IMR-90 (cell line): Measurements from ENCODE around the gene DPP6. TPM values are rescaled to one million over a fixed set of nuclear protein-coding genes. Genes with fewer than 3 reads are reported as not detected.

ENCODE experiments used
- ATAC-seq: fragments of 200-7000 bp; cut with Tn5 transposase; 2 replicates; pipeline ENCODE4 v1.9.1; 2020; ENCODE audit warnings: low read depth, mild to moderate bottlenecking, moderate library complexity
- BruUV-seq: library from RNA; stranded (reverse); fragments of 400-500 nt; replicated peaks from 2 replicates; lab custom pipeline; 2021; lab: Mats Ljungman, UMichigan
- CTCF ChIA-PET: fragments of 300-600 bp; formaldehyde crosslinking; extraction: SDS; loops from one replicate; lab custom pipeline; 2021; ENCODE audit warnings: antibody characterized with exemption; lab: Yijun Ruan, JAX
- POLR2A ChIA-PET: fragments of 300-600 bp; sonication (Branson Sonifier 250); formaldehyde crosslinking; loops from one replicate; lab custom pipeline; 2022; ENCODE audit warnings: antibody characterized with exemption; ENCODE audit not compliant: unreplicated experiment; lab: Charles Lee
- DNase-seq: peaks from one replicate; pipeline ENCODE4 v3.0.0; 2013
- H2AFZ ChIP-seq: replicated peaks from 2 replicates; pipeline ENCODE3; 2013; ENCODE audit warnings: low read length, mild to moderate bottlenecking; ENCODE audit not compliant: poor library complexity
- H2AK5ac ChIP-seq: 2 replicates; pipeline ENCODE4 v1.6.1; 2013; ENCODE audit warnings: low read depth, low read length, inconsistent platforms
- H2AK9ac ChIP-seq: replicated peaks from 2 replicates; pipeline ENCODE3; 2013; ENCODE audit warnings: mild to moderate bottlenecking, low read depth, low read length, moderate library complexity; ENCODE audit not compliant: poor library complexity
- H2BK120ac ChIP-seq: 2 replicates; pipeline ENCODE4 v1.6.1; 2013; ENCODE audit warnings: low read depth, low read length, inconsistent platforms
- H2BK15ac ChIP-seq: 3 replicates; pipeline ENCODE4 v1.6.1; 2013; ENCODE audit warnings: low read depth, low read length, inconsistent platforms
- H2BK20ac ChIP-seq: 2 replicates; pipeline ENCODE4 v1.6.1; 2013; ENCODE audit warnings: low read depth, mild to moderate bottlenecking, inconsistent platforms, low read length, moderate library complexity
- H2BK5ac ChIP-seq: 2 replicates; pipeline ENCODE4 v1.6.1; 2013; ENCODE audit warnings: mild to moderate bottlenecking, low read depth, low read length, inconsistent platforms; ENCODE audit not compliant: poor library complexity, severe bottlenecking
- H3K14ac ChIP-seq: replicated peaks from 2 replicates; pipeline ENCODE4 v1.6.1; 2013; ENCODE audit warnings: low read depth, low read length, inconsistent platforms
- H3K18ac ChIP-seq: 2 replicates; pipeline ENCODE4 v1.6.1; 2013; ENCODE audit warnings: low read depth, low read length, control low read depth
- H3K23ac ChIP-seq: 2 replicates; pipeline ENCODE4 v1.6.1; 2013; ENCODE audit warnings: low read depth, low read length, inconsistent platforms
- H3K27ac ChIP-seq: 2 replicates; pipeline ENCODE4 v1.5.1; 2013; ENCODE audit warnings: mild to moderate bottlenecking, control low read depth, low read length; ENCODE audit not compliant: insufficient read depth
- H3K27me3 ChIP-seq: 2 replicates; pipeline ENCODE4 v1.6.1; 2013; ENCODE audit warnings: low read length; ENCODE audit not compliant: control insufficient read depth, insufficient read depth
- H3K36me3 ChIP-seq: 2 replicates; pipeline ENCODE4 v1.6.1; 2013; ENCODE audit warnings: low read length, mixed read lengths; ENCODE audit not compliant: control insufficient read depth, insufficient read depth
- H3K4ac ChIP-seq: 2 replicates; pipeline ENCODE4 v1.6.1; 2013; ENCODE audit warnings: low read depth, low read length, inconsistent platforms
- H3K4me1 ChIP-seq: 2 replicates; pipeline ENCODE4 v1.6.1; 2013; ENCODE audit warnings: low read length, mixed read lengths; ENCODE audit not compliant: control insufficient read depth, insufficient read depth
- H3K4me2 ChIP-seq: 2 replicates; pipeline ENCODE4 v1.6.1; 2013; ENCODE audit warnings: low read depth, mild to moderate bottlenecking, control low read depth, low read length, moderate library complexity
- H3K4me3 ChIP-seq: 2 replicates; pipeline ENCODE4 v1.5.1; 2013; ENCODE audit warnings: low read depth, mild to moderate bottlenecking, control low read depth, low read length, moderate library complexity; ENCODE audit not compliant: insufficient read depth
- H3K56ac ChIP-seq: 2 replicates; pipeline ENCODE4 v1.6.1; 2013; ENCODE audit warnings: low read length, inconsistent platforms; ENCODE audit not compliant: insufficient read depth; ENCODE audit errors: extremely low read depth
- H3K79me1 ChIP-seq, 2 experiments: 2 replicates each; pipeline ENCODE4 v1.6.1; 2013; ENCODE audit warnings: low read length in 2 of 2, inconsistent platforms in 1 of 2, low read depth in 1 of 2
- H3K9ac ChIP-seq: 2 replicates; pipeline ENCODE4 v1.6.1; 2013; ENCODE audit warnings: low read depth, low read length, control low read depth
- H3K9me1 ChIP-seq: 2 replicates; pipeline ENCODE4 v1.6.1; 2013; ENCODE audit warnings: low read length, inconsistent platforms; ENCODE audit not compliant: insufficient read depth
- H3K9me3 ChIP-seq: 2 replicates; pipeline ENCODE4 v1.6.1; 2013; ENCODE audit warnings: low read length; ENCODE audit not compliant: control insufficient read depth, insufficient read depth
- H4K20me1 ChIP-seq: 2 replicates; pipeline ENCODE4 v1.6.1; 2013; ENCODE audit warnings: low read length, inconsistent platforms; ENCODE audit not compliant: insufficient read depth
- H4K5ac ChIP-seq: 2 replicates; pipeline ENCODE4 v1.6.1; 2013; ENCODE audit warnings: mild to moderate bottlenecking, low read depth, low read length, control low read depth
- H4K8ac ChIP-seq, 2 experiments: 2 replicates each; pipeline ENCODE4 v1.6.1; 2013; ENCODE audit warnings: low read depth in 2 of 2, low read length in 2 of 2, control low read depth in 1 of 2, inconsistent platforms in 1 of 2
- H4K91ac ChIP-seq: 2 replicates; pipeline ENCODE4 v1.6.1; 2013; ENCODE audit warnings: low read depth, low read length, inconsistent platforms; ENCODE audit not compliant: insufficient read depth
- BHLHE40 ChIP-seq: fragments of 150-350 bp; IDR thresholded peaks from 2 replicates; pipeline ENCODE4 v1.6.1; 2016; ENCODE audit warnings: mild to moderate bottlenecking, low read depth, low read length
- CEBPB ChIP-seq: IDR thresholded peaks from 2 replicates; pipeline ENCODE4 v1.6.1; 2012; ENCODE audit warnings: low read depth, low read length, improper control_type of control experiment
- CHD1 ChIP-seq: IDR thresholded peaks from 2 replicates; pipeline ENCODE4 v1.6.1; 2012; ENCODE audit warnings: low read depth, low read length, improper control_type of control experiment
- FOS ChIP-seq: fragments of 150-350 bp; IDR thresholded peaks from 2 replicates; pipeline ENCODE4 v1.6.1; 2016; ENCODE audit warnings: low read depth, low read length
- MAFK ChIP-seq: IDR thresholded peaks from 2 replicates; pipeline ENCODE4 v1.6.1; 2012; ENCODE audit warnings: low read depth, low read length, improper control_type of control experiment
- MAZ ChIP-seq: IDR thresholded peaks from 2 replicates; pipeline ENCODE4 v1.6.1; 2012; ENCODE audit warnings: low read depth, mild to moderate bottlenecking, low read length, improper control_type of control experiment, moderate library complexity, borderline replicate concordance
- MXI1 ChIP-seq: IDR thresholded peaks from 2 replicates; pipeline ENCODE4 v1.6.1; 2012; ENCODE audit warnings: low read depth, mild to moderate bottlenecking, low read length, moderate library complexity, borderline replicate concordance
- NFE2L2 ChIP-seq: fragments of 150-350 bp; IDR thresholded peaks from 2 replicates; pipeline ENCODE4 v1.6.1; 2016; ENCODE audit warnings: low read depth, mild to moderate bottlenecking, low read length
- POLR2A ChIP-seq: IDR thresholded peaks from 2 replicates; pipeline ENCODE4 v1.6.1; 2012; ENCODE audit warnings: mild to moderate bottlenecking, low read depth, low read length
- RAD21 ChIP-seq: IDR thresholded peaks from 2 replicates; pipeline ENCODE4 v1.6.1; 2012; ENCODE audit warnings: low read length, improper control_type of control experiment
- RCOR1 ChIP-seq: IDR thresholded peaks from 2 replicates; pipeline ENCODE4 v1.6.1; 2012; ENCODE audit warnings: mild to moderate bottlenecking, low read length, improper control_type of control experiment; ENCODE audit not compliant: insufficient replicate concordance
- RFX5 ChIP-seq: IDR thresholded peaks from 2 replicates; pipeline ENCODE4 v1.8.0; 2012; ENCODE audit warnings: low read depth, mild to moderate bottlenecking, low read length, moderate library complexity
- WGBS, 2 experiments: methylation state at CpG; one replicate each; pipeline versions ENCODE4 v1.1.5 to v1.1.7; 2013; ENCODE audit warnings: missing lambda C conversion rate in 2 of 2; ENCODE audit not compliant: insufficient read length in 1 of 2; ENCODE audit errors: extremely low coverage in 2 of 2; 5-methylcytosine and 5-hydroxymethylcytosine counted together
- dilution Hi-C: fragments of 300-500 bp; cut with HindIII; formaldehyde crosslinking; loops from one replicate; pipeline ENCODE4 v1.14.3; 2018; ENCODE audit warnings: low sequenced_read_pairs; ENCODE audit not compliant: unreplicated experiment
- in situ Hi-C: fragments of 300-500 bp; cut with MboI; formaldehyde crosslinking; loops from 3 replicates; pipeline ENCODE4 v1.14.3; 2019; ENCODE audit warnings: low sequenced_read_pairs, inconsistent platforms, mixed read lengths
- intact Hi-C: fragments of 100-400 bp; cut with micrococcal nuclease; formaldehyde crosslinking; loops from 2 replicates; pipeline ENCODE4 v1.10.0; 2022
- polyA plus RNA-seq, 3 experiments: library from polyadenylated mRNA; depleted of rRNA; stranded (reverse); fragments of >200 nt; gene quantifications; 2 replicates each; pipeline ENCODE4 v1.2.3, GENCODE V29; 2012; ENCODE audit warnings: low replicate concordance in 1 of 3
- total RNA-seq: library from RNA; depleted of rRNA; stranded (reverse); fragments of >200 nt; gene quantifications from 2 replicates; pipeline ENCODE4 v1.2.3, GENCODE V29; 2012
- TF ChIP-seq, protein P1 (sequence below): fragments of 150-350 bp; IDR thresholded peaks from 2 replicates; pipeline ENCODE4 v1.6.1; 2016; ENCODE audit warnings: low read depth, mild to moderate bottlenecking, low read length, moderate library complexity, borderline replicate concordance

The DPP6 gene
- total and polyA plus RNA-seq, 2 of the 4 experiments (the other 2 are of a cell fraction): not detected

DNA sequence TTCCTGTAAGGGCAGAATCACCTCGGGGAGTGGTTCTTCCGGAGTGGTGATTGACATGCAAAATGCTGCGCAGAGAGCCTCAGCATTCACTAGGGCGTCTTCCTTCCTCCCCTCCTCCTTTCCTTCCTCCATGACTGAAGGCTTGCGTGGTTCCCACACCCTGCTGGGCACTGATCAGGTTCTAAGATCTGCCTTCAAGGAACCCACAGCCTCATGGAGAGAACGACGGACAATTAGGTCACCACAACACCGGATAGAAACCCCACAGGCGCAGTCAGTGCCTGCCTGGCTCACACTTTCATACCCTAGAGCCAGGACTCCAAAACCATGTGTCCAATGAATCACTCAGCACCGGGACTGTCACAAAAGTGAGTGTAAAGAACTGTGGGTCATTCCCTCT lies 131.3 kb downstream of the DPP6 start:
- intact Hi-C loops: no loop called here
- Histone ChIP-seq H3K23ac (no peak overlapping the region), H3K4me2 (no peak overlapping the region), H2AK9ac (no peak overlapping the region), H3K4ac (no peak overlapping the region), H3K4me1 (no peaks in the 10 kb centered on the region), H4K8ac (no peak overlapping the region), H3K27ac (no peak overlapping the region), H4K20me1 (no peaks in the 10 kb centered on the region), H2BK15ac (no peak overlapping the region), H4K91ac (no peak overlapping the region), H4K5ac (no peak overlapping the region), H3K56ac (no peak overlapping the region), H3K18ac (no peak overlapping the region), H2BK5ac (no peak overlapping the region), H2BK20ac (no peak overlapping the region), H2AFZ (peak overlapping the region; percentile 11), H3K9me1 (no peaks in the 10 kb centered on the region), H2BK120ac (no peak overlapping the region), H2AK5ac (no peak overlapping the region), H3K36me3 (no peaks in the 10 kb centered on the region), H3K79me1 (no peaks in the 10 kb centered on the region), H3K27me3 (no peaks in the 10 kb centered on the region), H3K9ac (no peak overlapping the region), H3K14ac (no peak overlapping the region), H3K4me3 (no peak overlapping the region), H3K9me3 (peaks cover 34% of the 10 kb centered on the region)
- ATAC-seq (no peak), DNase-seq (no peak)
- ChIA-PET CTCF (no interaction called here), POLR2A (no interaction called here)
- dilution Hi-C loops: no loop called here
- TF ChIP-seq MAZ (no peak), POLR2A (no peak), MAFK (no peak), CEBPB (no peak), MXI1 (no peak), CHD1 (no peak), RAD21 (no peak), NFE2L2 (no peak), RFX5 (no peak), RCOR1 (no peak), FOS (no peak), BHLHE40 (no peak)
- TF ChIP-seq, protein P1, sequence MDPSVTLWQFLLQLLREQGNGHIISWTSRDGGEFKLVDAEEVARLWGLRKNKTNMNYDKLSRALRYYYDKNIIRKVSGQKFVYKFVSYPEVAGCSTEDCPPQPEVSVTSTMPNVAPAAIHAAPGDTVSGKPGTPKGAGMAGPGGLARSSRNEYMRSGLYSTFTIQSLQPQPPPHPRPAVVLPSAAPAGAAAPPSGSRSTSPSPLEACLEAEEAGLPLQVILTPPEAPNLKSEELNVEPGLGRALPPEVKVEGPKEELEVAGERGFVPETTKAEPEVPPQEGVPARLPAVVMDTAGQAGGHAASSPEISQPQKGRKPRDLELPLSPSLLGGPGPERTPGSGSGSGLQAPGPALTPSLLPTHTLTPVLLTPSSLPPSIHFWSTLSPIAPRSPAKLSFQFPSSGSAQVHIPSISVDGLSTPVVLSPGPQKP: no peak
- BruUV-seq: no TSS peak
- 18% methylated on average over 4 of the region's 10 CpGs; no CpG with 5 or more reads in 1 of the 2 experiments for WGBS, 2 experiments
- in situ Hi-C loops: no loop called here
